ENCODE results near the gene PRPF6. TPM values are rescaled to one million over a fixed set of nuclear protein-coding genes. Genes with fewer than 3 reads are reported as not detected.

Gene PRPF6
- polyA plus RNA-seq, 1 donor from 2014 or later, result 91.9 TPM

DNA sequence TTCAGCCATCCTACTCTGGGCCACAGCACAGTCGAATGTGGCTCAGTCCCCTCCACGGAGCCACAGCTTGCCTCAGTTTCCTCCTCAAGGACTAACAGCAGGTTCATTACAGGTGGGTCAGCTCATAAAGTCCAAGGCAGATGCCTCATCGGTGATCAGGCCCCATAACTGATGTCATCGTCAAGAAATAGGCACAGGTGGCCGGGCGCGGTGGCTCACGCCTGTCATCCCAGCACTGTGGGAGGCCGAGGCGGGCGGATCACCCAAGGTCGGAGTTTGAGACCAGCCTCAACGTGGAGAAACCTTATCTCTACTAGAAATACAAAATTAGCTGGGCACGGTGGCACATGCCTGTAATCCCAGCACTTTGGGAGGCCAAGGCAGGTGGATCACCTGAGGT, 28.2 kb upstream of the PRPF6 start:
- Histone ChIP-seq H3K4me2 (ENCODE audit: low read length) (no peak overlapping the region), H3K9ac (ENCODE audit: low read length) (peak overlapping the region; percentile 20), H2AFZ (ENCODE audit: low read depth, low read length) (no peak overlapping the region), H3F3A (ENCODE audit: insufficient read depth, low read length, poor library complexity, severe bottlenecking) (no peaks in the 10 kb centered on the region), H4K20me1 (ENCODE audit: insufficient read depth) (no peaks in the 10 kb centered on the region), H3K27me3 (ENCODE audit: insufficient read depth, low read depth, low read length) (no peaks in the 10 kb centered on the region), H3K79me2 (replicated peaks; ENCODE audit: insufficient read depth, low read length) (peaks cover 56% of the 10 kb centered on the region), H3K4me3 (ENCODE audit: low read length) (no peak overlapping the region), H3K9me3 (ENCODE audit: low read length) (no peaks in the 10 kb centered on the region), H3K9me2 (ENCODE audit: insufficient read depth, low read length) (no peaks in the 10 kb centered on the region), H3K36me3 (ENCODE audit: insufficient read depth, low read length) (no peaks in the 10 kb centered on the region), H3K27ac (ENCODE audit: low read length) (no peak overlapping the region)
- TF ChIP-seq EZH2 (IDR thresholded peaks at IDR 0.05; ENCODE audit: borderline replicate concordance, insufficient read depth, low read length, poor library complexity, severe bottlenecking) (no peak), SMC3 (conservative IDR thresholded peaks at IDR 0.05; ENCODE audit: poor library complexity) (no peak), POLR2AphosphoS5 (IDR thresholded peaks at IDR 0.05) (no peak), EP300 (conservative IDR thresholded peaks at IDR 0.05; ENCODE audit: poor library complexity, severe bottlenecking) (no peak), MXI1 (conservative IDR thresholded peaks at IDR 0.05; ENCODE audit: poor library complexity, severe bottlenecking) (no peak), RAD21 (conservative IDR thresholded peaks at IDR 0.05) (no peak), TAF1 (IDR thresholded peaks at IDR 0.05; ENCODE audit: low read depth) (no peak)
- TF ChIP-seq, protein P1, sequence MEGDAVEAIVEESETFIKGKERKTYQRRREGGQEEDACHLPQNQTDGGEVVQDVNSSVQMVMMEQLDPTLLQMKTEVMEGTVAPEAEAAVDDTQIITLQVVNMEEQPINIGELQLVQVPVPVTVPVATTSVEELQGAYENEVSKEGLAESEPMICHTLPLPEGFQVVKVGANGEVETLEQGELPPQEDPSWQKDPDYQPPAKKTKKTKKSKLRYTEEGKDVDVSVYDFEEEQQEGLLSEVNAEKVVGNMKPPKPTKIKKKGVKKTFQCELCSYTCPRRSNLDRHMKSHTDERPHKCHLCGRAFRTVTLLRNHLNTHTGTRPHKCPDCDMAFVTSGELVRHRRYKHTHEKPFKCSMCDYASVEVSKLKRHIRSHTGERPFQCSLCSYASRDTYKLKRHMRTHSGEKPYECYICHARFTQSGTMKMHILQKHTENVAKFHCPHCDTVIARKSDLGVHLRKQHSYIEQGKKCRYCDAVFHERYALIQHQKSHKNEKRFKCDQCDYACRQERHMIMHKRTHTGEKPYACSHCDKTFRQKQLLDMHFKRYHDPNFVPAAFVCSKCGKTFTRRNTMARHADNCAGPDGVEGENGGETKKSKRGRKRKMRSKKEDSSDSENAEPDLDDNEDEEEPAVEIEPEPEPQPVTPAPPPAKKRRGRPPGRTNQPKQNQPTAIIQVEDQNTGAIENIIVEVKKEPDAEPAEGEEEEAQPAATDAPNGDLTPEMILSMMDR (IDR thresholded peaks at IDR 0.05; ENCODE audit: poor library complexity, severe bottlenecking), result no peak
- TF ChIP-seq, protein P2, sequence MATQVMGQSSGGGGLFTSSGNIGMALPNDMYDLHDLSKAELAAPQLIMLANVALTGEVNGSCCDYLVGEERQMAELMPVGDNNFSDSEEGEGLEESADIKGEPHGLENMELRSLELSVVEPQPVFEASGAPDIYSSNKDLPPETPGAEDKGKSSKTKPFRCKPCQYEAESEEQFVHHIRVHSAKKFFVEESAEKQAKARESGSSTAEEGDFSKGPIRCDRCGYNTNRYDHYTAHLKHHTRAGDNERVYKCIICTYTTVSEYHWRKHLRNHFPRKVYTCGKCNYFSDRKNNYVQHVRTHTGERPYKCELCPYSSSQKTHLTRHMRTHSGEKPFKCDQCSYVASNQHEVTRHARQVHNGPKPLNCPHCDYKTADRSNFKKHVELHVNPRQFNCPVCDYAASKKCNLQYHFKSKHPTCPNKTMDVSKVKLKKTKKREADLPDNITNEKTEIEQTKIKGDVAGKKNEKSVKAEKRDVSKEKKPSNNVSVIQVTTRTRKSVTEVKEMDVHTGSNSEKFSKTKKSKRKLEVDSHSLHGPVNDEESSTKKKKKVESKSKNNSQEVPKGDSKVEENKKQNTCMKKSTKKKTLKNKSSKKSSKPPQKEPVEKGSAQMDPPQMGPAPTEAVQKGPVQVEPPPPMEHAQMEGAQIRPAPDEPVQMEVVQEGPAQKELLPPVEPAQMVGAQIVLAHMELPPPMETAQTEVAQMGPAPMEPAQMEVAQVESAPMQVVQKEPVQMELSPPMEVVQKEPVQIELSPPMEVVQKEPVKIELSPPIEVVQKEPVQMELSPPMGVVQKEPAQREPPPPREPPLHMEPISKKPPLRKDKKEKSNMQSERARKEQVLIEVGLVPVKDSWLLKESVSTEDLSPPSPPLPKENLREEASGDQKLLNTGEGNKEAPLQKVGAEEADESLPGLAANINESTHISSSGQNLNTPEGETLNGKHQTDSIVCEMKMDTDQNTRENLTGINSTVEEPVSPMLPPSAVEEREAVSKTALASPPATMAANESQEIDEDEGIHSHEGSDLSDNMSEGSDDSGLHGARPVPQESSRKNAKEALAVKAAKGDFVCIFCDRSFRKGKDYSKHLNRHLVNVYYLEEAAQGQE (IDR thresholded peaks at IDR 0.05; ENCODE audit: borderline replicate concordance), result no peak

DNA sequence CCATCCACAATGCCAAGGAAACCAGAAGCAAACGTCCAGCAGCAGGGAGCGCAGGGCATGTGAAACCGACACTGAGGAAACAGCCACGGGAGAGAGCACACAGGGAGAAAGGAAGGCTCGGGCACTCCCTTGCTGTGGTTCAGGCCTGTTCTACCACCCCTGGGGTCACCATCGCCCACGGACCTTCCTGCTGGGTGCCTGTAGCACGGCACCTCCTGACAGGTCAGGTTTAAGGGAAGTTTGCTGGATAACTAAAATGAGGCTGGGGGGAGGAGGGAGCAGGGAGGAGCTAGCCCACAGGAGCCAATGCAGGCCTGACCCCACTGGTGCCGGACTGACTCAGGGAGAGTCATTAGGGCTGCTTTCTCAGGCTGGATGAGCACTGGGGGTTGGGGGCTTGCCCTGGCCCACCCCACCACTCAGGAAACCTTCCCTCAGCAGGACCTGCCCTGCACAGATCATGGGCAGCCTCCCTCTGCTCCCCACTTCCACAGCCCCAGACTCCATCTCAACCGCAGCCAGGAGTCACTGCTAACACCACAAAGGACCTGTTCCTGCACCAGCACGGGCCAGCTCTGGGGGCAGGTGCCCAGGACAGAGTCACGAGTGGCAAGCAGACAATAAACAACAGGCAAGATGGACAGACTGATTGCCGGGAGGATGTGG, 27.0 kb upstream of the PRPF6 start:
- Histone ChIP-seq H3K4me2 (ENCODE audit: low read length) (no peak overlapping the region), H4K20me1 (ENCODE audit: insufficient read depth) (no peaks in the 10 kb centered on the region)

More for the DNA sequence above, 27.0 kb upstream of the PRPF6 start:
- Histone ChIP-seq H3K9me2 (ENCODE audit: insufficient read depth, low read length) (no peaks in the 10 kb centered on the region), H3K9me3 (ENCODE audit: low read length) (no peaks in the 10 kb centered on the region), H3K79me2 (replicated peaks; ENCODE audit: insufficient read depth, low read length) (peaks cover 50% of the 10 kb centered on the region), H3K27ac (ENCODE audit: low read length) (no peak overlapping the region), H3K9ac (ENCODE audit: low read length) (peak overlapping the region; percentile 14), H2AFZ (ENCODE audit: low read depth, low read length) (no peak overlapping the region), H3F3A (ENCODE audit: insufficient read depth, low read length, poor library complexity, severe bottlenecking) (no peaks in the 10 kb centered on the region), H3K36me3 (ENCODE audit: insufficient read depth, low read length) (no peaks in the 10 kb centered on the region), H3K27me3 (ENCODE audit: insufficient read depth, low read depth, low read length) (no peaks in the 10 kb centered on the region), H3K4me3 (ENCODE audit: low read length) (peak overlapping the region; percentile 98)
- TF ChIP-seq SMC3 (conservative IDR thresholded peaks at IDR 0.05; ENCODE audit: poor library complexity), result no peak
- TF ChIP-seq, protein P1 (IDR thresholded peaks at IDR 0.05; ENCODE audit: poor library complexity, severe bottlenecking), result no peak
- no peak for TF ChIP-seq POLR2AphosphoS5 (IDR thresholded peaks at IDR 0.05)
- TF ChIP-seq, protein P2 (IDR thresholded peaks at IDR 0.05; ENCODE audit: borderline replicate concordance), result no peak
- TF ChIP-seq MXI1 (conservative IDR thresholded peaks at IDR 0.05; ENCODE audit: poor library complexity, severe bottlenecking), result no peak
- TF ChIP-seq TAF1 (IDR thresholded peaks at IDR 0.05; ENCODE audit: low read depth), result no peak
- TF ChIP-seq RAD21 (conservative IDR thresholded peaks at IDR 0.05), result no peak
- TF ChIP-seq EP300 (conservative IDR thresholded peaks at IDR 0.05; ENCODE audit: poor library complexity, severe bottlenecking), result no peak
- no peak for TF ChIP-seq EZH2 (IDR thresholded peaks at IDR 0.05; ENCODE audit: borderline replicate concordance, insufficient read depth, low read length, poor library complexity, severe bottlenecking)
